HG03439 (cell line): ENCODE measurements around the gene GAGE10.
"Not testable (repeated sequence)": the region's sequence is repeated elsewhere in the genome, so short reads cannot be mapped to it uniquely, and the experiment has no call there.

Experiments used
- ATAC-seq: cut with Tn5 transposase; IDR thresholded peaks from one replicate; pipeline ENCODE4 v1.9.1; 2021; ENCODE audit warnings: mild to moderate bottlenecking, moderate library complexity; ENCODE audit not compliant: unreplicated experiment

Gene GAGE10

DNA sequence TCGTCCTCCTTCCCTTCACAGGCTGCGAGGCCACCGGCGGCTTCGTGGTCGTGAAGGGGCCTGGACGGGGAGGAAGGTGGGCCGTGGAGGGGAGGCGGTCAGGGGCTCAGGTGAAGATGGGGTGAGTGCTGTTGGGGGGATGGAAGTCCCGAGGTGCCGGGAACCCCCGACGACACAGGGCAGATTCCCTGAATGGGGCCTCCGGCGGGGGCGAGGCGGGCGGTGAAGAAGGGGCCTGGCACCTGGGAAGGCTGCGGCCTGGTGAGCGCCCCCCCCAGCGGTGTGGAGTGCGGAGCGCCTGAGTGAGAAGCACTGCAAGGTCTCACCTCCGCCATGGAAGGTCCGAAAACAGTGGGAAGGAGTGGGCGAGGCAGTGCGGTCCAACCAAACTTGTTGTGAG lies 18.8 kb downstream of the GAGE10 start:
- ATAC-seq: not testable (repeated sequence)

DNA sequence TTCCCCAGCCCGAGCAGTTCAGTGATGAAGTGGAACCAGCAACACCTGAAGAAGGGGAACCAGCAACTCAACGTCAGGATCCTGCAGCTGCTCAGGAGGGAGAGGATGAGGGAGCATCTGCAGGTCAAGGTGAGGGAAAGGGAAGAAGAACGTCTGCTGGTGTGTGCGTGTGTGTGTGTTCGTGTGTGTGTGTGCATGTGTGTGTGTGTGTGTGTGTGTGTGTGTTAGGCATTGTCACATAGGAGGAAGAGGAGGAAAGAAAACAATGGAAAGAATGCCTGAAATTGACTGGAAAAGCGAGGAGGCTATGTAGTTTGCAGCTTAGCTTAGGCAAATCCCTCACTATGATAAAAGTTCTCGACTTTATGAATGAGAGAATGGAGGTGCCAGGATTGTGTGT lies 20.3 kb downstream of the GAGE10 start:
- not testable (repeated sequence) for ATAC-seq

DNA sequence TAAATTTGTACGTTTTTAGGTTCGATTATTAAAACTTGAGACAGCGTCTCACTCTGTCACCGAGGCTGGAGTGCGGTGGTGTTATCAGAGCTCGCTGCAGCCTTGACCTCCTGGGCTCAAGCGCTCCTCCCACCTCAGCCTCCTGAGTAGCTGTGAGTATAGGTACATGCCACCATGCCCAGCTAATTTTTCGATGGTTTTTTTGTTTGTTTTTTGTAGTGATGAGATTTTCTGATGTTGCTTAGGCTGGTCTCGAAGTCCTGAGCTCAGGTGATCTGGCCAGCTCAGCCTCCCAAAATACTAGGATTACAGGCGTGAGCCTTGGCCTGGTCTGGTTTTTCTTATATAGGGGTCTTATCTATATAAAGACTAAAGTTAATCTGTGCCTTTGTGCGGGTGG lies 27.0 kb downstream of the GAGE10 start:
- ATAC-seq: not testable (repeated sequence)

DNA sequence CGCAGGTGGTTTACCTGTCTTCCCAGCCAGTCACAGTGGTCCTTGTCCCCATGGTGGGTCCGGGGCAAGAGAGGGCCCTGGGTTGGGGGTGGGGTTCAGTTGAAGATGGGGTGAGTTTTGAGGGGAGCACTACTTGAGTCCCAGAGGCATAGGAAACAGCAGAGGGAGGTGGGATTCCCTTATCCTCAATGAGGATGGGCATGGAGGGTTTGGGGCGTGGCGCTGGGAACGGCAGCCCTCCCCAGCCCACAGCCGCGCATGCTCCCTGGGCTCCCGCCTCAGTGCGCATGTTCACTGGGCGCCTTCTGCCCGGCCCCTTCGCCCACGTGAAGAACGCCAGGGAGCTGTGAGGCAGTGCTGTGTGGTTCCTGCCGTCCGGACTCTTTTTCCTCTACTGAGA lies 27.8 kb downstream of the GAGE10 start, which contains the start of gene GAGE13:
GAGE13 (plus strand) TSS at position 301 of the 400 bp plus-strand sequence. CDS start 1,156 bp downstream, outside the sequence.
- ATAC-seq: not testable (repeated sequence)

DNA sequence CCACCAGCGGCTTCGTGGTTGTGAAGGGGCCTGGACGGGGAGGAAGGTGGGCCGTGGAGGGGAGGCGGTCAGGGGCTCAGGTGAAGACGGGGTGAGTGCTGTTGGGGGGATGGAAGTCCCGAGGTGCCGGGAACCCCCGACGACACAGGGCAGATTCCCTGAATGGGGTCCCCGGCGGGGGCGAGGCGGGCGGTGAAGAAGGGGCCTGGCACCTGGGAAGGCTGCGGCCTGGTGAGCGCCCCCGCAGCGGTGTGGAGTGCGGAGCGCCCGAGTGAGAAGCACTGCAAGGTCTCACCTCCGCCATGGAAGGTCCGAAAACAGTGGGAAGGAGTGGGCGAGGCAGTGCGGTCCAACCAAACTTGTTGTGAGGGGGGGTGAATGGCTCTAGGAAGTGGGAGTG lies 28.4 kb downstream of the GAGE10 start:
- not testable (repeated sequence) for ATAC-seq

DNA sequence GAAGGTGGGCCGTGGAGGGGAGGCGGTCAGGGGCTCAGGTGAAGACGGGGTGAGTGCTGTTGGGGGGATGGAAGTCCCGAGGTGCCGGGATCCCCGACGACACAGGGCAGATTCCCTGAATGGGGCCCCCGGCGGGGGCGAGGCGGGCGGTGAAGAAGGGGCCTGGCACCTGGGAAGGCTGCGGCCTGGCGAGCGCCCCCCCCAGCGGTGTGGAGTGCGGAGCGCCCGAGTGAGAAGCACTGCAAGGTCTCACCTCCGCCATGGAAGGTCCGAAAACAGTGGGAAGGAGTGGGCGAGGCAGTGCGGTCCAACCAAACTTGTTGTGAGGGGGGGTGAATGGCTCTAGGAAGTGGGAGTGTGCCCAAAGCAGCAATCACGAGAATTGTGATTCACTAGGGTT lies 38.0 kb downstream of the GAGE10 start:
- not testable (repeated sequence) for ATAC-seq

DNA sequence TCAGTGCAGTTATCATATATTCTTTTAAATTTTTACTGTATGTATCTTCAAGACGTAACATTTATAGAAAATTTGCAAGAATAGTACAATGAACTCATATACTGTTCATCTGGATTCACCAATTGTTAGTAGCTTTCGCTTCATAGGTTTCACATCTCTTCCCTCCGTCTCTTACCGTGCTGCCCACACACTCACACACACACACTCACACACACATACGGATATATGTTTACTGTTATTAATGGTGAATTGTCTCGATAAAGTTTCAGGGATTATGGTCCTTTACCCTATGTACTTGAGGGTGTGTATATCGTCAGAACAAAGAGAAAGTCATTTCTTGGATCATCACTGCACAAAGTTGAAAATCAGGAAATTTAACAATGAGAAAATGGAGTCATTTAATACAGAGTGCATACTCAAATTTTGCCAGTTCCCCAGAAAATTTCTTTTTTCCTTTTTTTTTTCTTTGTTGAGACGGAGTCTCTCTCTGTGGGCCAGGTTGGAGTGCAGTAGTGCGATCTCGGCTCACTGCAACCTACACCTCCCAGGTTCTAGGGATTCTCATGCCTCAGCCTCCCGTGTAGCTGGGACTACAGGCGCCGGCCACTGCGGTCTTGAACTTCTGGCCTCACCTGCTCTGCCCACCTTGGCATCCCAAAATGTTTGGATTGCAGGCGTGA lies 41.2 kb downstream of the GAGE10 start:
- not testable (repeated sequence) for ATAC-seq

DNA sequence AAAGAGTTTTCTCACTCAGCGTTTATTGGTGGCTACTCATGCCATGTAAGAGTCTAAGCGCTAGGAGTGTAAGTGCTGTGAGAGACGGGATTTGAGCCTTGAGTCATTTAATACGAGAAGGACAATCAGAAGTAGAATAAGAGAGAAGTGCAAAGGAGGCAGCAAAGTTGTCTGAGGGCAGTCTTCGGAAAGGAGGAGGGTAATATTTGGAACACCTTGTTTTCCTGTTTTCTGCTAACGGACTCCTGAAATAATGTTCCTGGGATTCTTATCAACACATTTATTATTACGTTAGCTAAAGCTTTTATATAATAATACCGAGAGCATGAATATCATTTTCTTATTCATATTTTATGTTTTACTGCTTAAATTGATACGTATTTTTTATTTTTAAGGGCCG lies 42.0 kb downstream of the GAGE10 start:
- ATAC-seq: not testable (repeated sequence)

DNA sequence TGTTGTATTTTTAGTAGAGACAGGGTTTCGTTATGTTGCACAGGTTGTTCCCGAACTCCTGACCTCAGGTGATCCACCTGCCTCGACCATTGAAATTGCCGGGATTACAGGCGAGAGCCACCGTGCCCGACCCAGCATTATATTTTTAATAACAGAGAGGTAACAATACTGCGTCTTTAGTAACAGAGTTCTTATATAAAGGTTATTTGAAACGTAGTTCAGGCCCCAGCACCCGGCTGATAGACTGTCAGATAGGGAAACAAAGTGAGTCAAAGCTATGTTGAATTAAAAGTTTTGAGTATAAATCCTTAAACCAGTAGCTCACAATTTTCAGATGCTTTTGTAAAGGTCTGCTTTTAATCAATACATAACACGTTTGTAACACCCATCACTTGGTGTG lies 42.7 kb downstream of the GAGE10 start:
- not testable (repeated sequence) for ATAC-seq
